ENCODE measurements around the gene CDC5L.

GRCh38 chr6:44495036-44495901, 107.8 kb downstream of the CDC5L start:
- no peak for TF ChIP-seq SPI1 (IDR thresholded peaks at IDR 0.05; ENCODE audit: low read depth, low read length)
- no peak for TF ChIP-seq POLR2AphosphoS5 (IDR thresholded peaks at IDR 0.05; ENCODE audit: low read depth, low read length)
- TF ChIP-seq TAF1 (IDR thresholded peaks at IDR 0.05; ENCODE audit: low read depth, low read length) = no peak
